Esophagus muscularis mucosa (tissue), 4 donors: ENCODE data around the gene PARN. TPM values are rescaled to one million over a fixed set of nuclear protein-coding genes. Genes with fewer than 3 reads are reported as not detected.

Experiments
- DNase-seq: peaks from one replicate; pipeline ENCODE4 v3.0.0-alpha.2; 2017; ENCODE audit errors: extremely low spot score
- H3K27ac ChIP-seq, 4 donors: fragments of 200-600 bp; sonication (generic); replicated peaks in 1 of 4; 1 replicate in 3 of 4; 2 replicates in 1 of 4; pipeline ENCODE4 v1.5.1; 2016 to 2019; ENCODE audit warnings: mild to moderate bottlenecking in 1 of 4
- H3K27me3 ChIP-seq, 4 donors: fragments of 200-600 bp; sonication (generic); one replicate each; pipeline versions ENCODE4 v1.5.1 to v1.6.0; 2016 to 2019
- H3K36me3 ChIP-seq, 4 donors: fragments of 200-600 bp; sonication (generic); one replicate each; pipeline ENCODE4 v1.5.1; 2016 to 2019
- H3K4me1 ChIP-seq, 4 donors: fragments of 200-600 bp; sonication (generic); one replicate each; pipeline ENCODE4 v1.5.1; 2016 to 2019
- H3K4me3 ChIP-seq, 4 donors: fragments of 200-600 bp; sonication (generic); 1 replicate in 2 of 4; 2 replicates in 2 of 4; pipeline ENCODE4 v1.5.1; 2016 to 2019; ENCODE audit warnings: mild to moderate bottlenecking in 4 of 4, moderate library complexity in 1 of 4
- H3K9me3 ChIP-seq, 4 donors: fragments of 200-600 bp; sonication (generic); 1 replicate in 3 of 4; 2 replicates in 1 of 4; pipeline ENCODE4 v1.5.1; 2016 to 2019
- EP300 ChIP-seq: sonication (generic); formaldehyde crosslinking; IDR thresholded peaks from one replicate; pipeline ENCODE4 v1.6.1; 2017; ENCODE audit warnings: antibody characterized with exemption
- POLR2A ChIP-seq: fragments of 450-650 bp; IDR thresholded peaks from one replicate; pipeline ENCODE4 v1.6.1; 2017; ENCODE audit warnings: antibody characterized with exemption, moderate library complexity, mild to moderate bottlenecking, low read depth
- POLR2AphosphoS5 ChIP-seq, 2 donors: sonication (generic); formaldehyde crosslinking; IDR thresholded peaks; one replicate each; pipeline ENCODE4 v1.6.1; 2017; ENCODE audit warnings: antibody characterized with exemption in 2 of 2
- WGBS: methylation state at CpG from one replicate; pipeline ENCODE4 v1.1.5; 2018; 5-methylcytosine and 5-hydroxymethylcytosine counted together
- intact Hi-C: fragments of 100-400 bp; cut with DNase I; formaldehyde crosslinking; loops from one replicate; pipeline ENCODE4 v1.15.1; 2023
- total RNA-seq, 4 donors: library from RNA; depleted of rRNA; stranded (reverse); fragments of >200 nt; gene quantifications; one replicate each; pipeline versions ENCODE4 v1.1.0 to v1.2.1, GENCODE V29; 2016
- TF ChIP-seq, protein P1 (sequence below), 3 experiments: fragments of 200-600 bp in 2 of 3; fragments of 450-650 bp in 1 of 3; sonication (generic) in 2 of 3; IDR thresholded peaks; one replicate each; pipeline ENCODE4 v1.5.1; 2017 to 2019; ENCODE audit warnings: antibody characterized with exemption in 3 of 3, mild to moderate bottlenecking in 2 of 3, moderate library complexity in 1 of 3

Gene PARN
- total RNA-seq, 4 donors from 2014 or later, result 32.6 to 43.5 (median 36.1) TPM

DNA sequence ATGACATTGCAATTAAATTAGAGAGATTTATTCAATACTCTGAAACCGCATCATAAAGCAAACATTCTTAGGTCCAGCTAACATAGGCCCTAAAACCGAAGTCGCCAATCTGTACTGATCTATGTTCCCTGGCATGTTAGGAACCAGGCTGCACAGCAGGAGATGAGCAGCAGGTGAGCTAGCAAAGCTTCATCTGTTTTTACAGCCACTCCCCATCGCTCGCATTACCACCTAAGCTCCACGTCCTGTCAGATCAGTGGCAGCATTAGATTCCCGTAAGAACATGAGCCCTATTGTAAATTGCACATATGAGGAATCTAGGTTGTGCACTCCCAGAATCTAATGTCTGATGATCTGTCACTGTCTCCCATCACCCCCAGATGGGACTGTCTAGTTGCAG lies 91.5 kb downstream of the PARN start:
- no peak for DNase-seq
- peaks cover 3 to 15% (median 9%) of the 10 kb centered on the region in 4 donors for H3K36me3 ChIP-seq
- H3K9me3 ChIP-seq, result peaks cover 0 to 7% (median 0%) of the 10 kb centered on the region in 4 donors
- TF ChIP-seq POLR2AphosphoS5 (IDR thresholded peaks at IDR 0.05), result no peak
- no peak for TF ChIP-seq EP300
- TF ChIP-seq, protein P1, sequence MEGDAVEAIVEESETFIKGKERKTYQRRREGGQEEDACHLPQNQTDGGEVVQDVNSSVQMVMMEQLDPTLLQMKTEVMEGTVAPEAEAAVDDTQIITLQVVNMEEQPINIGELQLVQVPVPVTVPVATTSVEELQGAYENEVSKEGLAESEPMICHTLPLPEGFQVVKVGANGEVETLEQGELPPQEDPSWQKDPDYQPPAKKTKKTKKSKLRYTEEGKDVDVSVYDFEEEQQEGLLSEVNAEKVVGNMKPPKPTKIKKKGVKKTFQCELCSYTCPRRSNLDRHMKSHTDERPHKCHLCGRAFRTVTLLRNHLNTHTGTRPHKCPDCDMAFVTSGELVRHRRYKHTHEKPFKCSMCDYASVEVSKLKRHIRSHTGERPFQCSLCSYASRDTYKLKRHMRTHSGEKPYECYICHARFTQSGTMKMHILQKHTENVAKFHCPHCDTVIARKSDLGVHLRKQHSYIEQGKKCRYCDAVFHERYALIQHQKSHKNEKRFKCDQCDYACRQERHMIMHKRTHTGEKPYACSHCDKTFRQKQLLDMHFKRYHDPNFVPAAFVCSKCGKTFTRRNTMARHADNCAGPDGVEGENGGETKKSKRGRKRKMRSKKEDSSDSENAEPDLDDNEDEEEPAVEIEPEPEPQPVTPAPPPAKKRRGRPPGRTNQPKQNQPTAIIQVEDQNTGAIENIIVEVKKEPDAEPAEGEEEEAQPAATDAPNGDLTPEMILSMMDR (IDR thresholded peaks at IDR 0.05), result no peak
- no peak for TF ChIP-seq POLR2A
- no peak overlapping the region for H3K27ac ChIP-seq
- no peaks in the 10 kb centered on the region for H3K27me3 ChIP-seq
- H3K4me1 ChIP-seq, result no peaks in the 10 kb centered on the region
- 97% methylated on average over 7 of the region's 7 CpGs for WGBS
- H3K4me3 ChIP-seq, result no peak overlapping the region
- intact Hi-C loops, result no loop called here

DNA sequence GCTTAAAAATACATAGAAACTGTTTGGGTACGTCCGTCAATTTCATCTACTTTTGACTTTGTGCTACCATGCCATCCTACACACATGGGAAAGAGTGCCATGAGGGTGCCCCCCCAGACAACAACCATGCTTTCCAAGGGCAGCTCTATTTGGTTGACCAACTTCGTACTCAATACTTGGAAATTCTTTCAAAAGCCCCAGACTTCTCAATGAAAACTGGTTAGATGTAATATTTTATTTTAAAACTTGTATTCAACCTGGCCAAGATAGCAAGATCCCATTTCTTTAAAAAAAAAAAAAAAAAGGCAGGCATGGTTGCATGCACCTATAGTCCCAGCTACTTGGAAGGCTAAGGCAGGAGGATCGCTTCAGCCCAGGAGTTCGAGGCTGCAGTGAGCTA lies 98.4 kb downstream of the PARN start:
- DNase-seq, result no peak
- WGBS, result 94% methylated on average over 5 of the region's 5 CpGs
- Histone ChIP-seq H3K27ac (no peak overlapping the region), H3K27me3 (no peaks in the 10 kb centered on the region), H3K9me3 (no peaks in the 10 kb centered on the region), H3K4me1 (peaks cover 17 to 32% (median 30%) of the 10 kb centered on the region in 4 donors), H3K36me3 (peaks cover 0 to 7% (median 2%) of the 10 kb centered on the region in 4 donors), H3K4me3 (no peak overlapping the region)
- TF ChIP-seq, protein P1 (IDR thresholded peaks at IDR 0.05), result no peak
- TF ChIP-seq EP300, result no peak
- intact Hi-C loops, result no loop called here

DNA sequence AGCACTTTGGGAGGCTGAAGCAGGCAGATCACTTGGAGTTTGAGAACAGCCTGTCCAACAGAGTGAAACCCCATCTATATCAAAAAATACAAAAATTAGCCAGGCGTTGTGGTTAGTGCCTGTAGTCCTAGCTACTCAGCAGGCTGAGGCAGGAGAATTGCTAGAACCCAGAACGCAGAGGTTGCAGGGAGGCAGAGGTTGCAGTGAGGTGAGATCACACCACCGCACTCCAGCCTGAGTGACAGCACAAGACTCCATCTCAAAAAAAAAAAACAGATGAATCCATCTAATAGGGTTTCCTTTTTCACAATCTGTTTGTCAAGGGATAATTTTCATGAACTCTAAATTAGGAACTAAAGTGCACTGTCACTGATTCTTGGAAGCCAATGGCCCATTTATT lies 99.0 kb downstream of the PARN start:
- Histone ChIP-seq H3K27me3 (no peaks in the 10 kb centered on the region), H3K9me3 (no peaks in the 10 kb centered on the region), H3K4me3 (no peak overlapping the region), H3K27ac (no peak overlapping the region), H3K4me1 (peaks cover 17 to 35% (median 31%) of the 10 kb centered on the region in 4 donors), H3K36me3 (peaks cover 0 to 7% (median 2%) of the 10 kb centered on the region in 4 donors)
- DNase-seq, result no peak
- intact Hi-C loops, result no loop called here
- 88% methylated on average over 3 of the region's 3 CpGs for WGBS
- TF ChIP-seq, protein P1 (IDR thresholded peaks at IDR 0.05), result no peak
- TF ChIP-seq POLR2A, result no peak
- TF ChIP-seq POLR2AphosphoS5 (IDR thresholded peaks at IDR 0.05), result no peak
- TF ChIP-seq EP300, result no peak

DNA sequence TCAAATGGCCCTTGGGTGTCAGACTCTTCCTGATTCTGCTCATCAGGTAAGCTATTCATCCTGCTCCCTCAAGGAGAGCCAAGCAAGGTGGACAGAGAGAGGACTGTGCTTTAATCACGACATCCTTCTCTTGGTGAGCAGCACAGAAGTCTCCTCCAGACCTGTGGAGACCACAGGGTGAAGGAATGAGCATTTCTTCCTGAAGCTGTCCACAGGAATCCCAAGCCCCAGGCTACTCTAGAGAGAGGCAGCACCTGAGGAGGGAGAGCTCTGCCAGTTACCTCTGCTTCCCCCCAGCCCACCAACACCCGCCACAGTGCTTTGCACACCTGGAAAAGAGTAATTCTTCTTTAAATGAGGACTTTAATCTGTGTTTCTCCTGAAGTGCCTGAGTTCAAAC lies 100.0 kb downstream of the PARN start:
- Histone ChIP-seq H3K9me3 (no peaks in the 10 kb centered on the region), H3K4me3 (no peak overlapping the region), H3K27ac (no peak overlapping the region), H3K27me3 (no peaks in the 10 kb centered on the region), H3K36me3 (peaks cover 0 to 7% (median 2%) of the 10 kb centered on the region in 4 donors), H3K4me1 (peaks cover 17 to 35% (median 31%) of the 10 kb centered on the region in 4 donors)
- 89% methylated on average over 2 of the region's 2 CpGs for WGBS
- intact Hi-C loops, result no loop called here
- TF ChIP-seq POLR2A (no peak), POLR2AphosphoS5 (IDR thresholded peaks at IDR 0.05) (no peak), EP300 (no peak)
- TF ChIP-seq, protein P1 (IDR thresholded peaks at IDR 0.05), result no peak
- no peak for DNase-seq
